H1 (cell line): Measurements from ENCODE around the gene DAPK1. TPM values are rescaled to one million over a fixed set of nuclear protein-coding genes. Genes with fewer than 3 reads are reported as not detected.

Experiments
- RNF2 ChIP-seq: fragments of 200-900, 300-1000 bp; sonication (generic); IDR thresholded peaks from 2 replicates; pipeline ENCODE4 v1.7.1; 2016; ENCODE audit warnings: borderline replicate concordance, low read depth, mild to moderate bottlenecking, antibody characterized with exemption, low read length; ENCODE audit not compliant: poor library complexity, severe bottlenecking; ENCODE audit errors: missing control alignments
- polyA plus RNA-seq, 7 experiments: library from polyadenylated mRNA; depleted of rRNA in 3 of 7; stranded (reverse) in 5 of 7; unstranded in 2 of 7; fragments of >200 nt in 5 of 7; fragments of 200-250 nt in 2 of 7; gene quantifications; 1 replicate in 5 of 7; 2 replicates in 1 of 7; 4 replicates in 1 of 7; pipeline versions ENCODE4 v1.2.1 to v1.2.3, GENCODE V29; 2011 to 2013; ENCODE audit warnings: missing spikeins in 2 of 7, mixed read lengths in 2 of 7
- total RNA-seq: library from RNA; stranded (reverse); fragmentation: NEBNext Ultra II Directional; extraction: Animal tissue kit (Norgen Biotek cat#: 25700); gene quantifications from 2 replicates; pipeline ENCODE4 v1.2.1, GENCODE V29; 2021
- TF ChIP-seq, protein P1 (sequence below): fragments of 300-600 bp; sonication (generic); IDR thresholded peaks from 2 replicates; pipeline ENCODE4 v1.7.1; 2012; ENCODE audit warnings: low read length, moderate library complexity, mild to moderate bottlenecking, inconsistent platforms; ENCODE audit not compliant: insufficient replicate concordance

DAPK1 gene
- total and polyA plus RNA-seq, 2 of the 8 experiments (the other 6 are each of a cell fraction or from before 2014, with no cell fraction given), result 62.4 to 131 TPM

DNA sequence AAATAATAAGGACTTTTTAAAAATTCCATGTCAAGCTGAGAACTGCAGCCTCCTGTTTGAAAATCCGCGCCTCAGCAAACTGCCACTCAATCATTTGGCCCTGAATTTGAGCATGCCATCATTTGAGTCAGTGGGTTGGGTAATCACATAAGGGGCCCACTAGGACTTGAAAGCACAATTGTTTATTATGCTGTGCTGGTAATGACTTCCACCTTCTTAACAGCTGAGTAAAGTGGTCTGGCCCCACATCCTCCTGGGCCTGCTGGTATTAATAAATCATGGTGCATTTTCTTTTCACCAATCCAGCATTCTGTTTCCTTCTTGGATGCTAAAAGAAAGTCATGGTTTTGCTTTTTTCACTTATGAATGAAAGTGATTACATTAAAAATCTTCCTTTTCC, 125.3 kb downstream of the DAPK1 start (continued):
- TF ChIP-seq, protein P1, sequence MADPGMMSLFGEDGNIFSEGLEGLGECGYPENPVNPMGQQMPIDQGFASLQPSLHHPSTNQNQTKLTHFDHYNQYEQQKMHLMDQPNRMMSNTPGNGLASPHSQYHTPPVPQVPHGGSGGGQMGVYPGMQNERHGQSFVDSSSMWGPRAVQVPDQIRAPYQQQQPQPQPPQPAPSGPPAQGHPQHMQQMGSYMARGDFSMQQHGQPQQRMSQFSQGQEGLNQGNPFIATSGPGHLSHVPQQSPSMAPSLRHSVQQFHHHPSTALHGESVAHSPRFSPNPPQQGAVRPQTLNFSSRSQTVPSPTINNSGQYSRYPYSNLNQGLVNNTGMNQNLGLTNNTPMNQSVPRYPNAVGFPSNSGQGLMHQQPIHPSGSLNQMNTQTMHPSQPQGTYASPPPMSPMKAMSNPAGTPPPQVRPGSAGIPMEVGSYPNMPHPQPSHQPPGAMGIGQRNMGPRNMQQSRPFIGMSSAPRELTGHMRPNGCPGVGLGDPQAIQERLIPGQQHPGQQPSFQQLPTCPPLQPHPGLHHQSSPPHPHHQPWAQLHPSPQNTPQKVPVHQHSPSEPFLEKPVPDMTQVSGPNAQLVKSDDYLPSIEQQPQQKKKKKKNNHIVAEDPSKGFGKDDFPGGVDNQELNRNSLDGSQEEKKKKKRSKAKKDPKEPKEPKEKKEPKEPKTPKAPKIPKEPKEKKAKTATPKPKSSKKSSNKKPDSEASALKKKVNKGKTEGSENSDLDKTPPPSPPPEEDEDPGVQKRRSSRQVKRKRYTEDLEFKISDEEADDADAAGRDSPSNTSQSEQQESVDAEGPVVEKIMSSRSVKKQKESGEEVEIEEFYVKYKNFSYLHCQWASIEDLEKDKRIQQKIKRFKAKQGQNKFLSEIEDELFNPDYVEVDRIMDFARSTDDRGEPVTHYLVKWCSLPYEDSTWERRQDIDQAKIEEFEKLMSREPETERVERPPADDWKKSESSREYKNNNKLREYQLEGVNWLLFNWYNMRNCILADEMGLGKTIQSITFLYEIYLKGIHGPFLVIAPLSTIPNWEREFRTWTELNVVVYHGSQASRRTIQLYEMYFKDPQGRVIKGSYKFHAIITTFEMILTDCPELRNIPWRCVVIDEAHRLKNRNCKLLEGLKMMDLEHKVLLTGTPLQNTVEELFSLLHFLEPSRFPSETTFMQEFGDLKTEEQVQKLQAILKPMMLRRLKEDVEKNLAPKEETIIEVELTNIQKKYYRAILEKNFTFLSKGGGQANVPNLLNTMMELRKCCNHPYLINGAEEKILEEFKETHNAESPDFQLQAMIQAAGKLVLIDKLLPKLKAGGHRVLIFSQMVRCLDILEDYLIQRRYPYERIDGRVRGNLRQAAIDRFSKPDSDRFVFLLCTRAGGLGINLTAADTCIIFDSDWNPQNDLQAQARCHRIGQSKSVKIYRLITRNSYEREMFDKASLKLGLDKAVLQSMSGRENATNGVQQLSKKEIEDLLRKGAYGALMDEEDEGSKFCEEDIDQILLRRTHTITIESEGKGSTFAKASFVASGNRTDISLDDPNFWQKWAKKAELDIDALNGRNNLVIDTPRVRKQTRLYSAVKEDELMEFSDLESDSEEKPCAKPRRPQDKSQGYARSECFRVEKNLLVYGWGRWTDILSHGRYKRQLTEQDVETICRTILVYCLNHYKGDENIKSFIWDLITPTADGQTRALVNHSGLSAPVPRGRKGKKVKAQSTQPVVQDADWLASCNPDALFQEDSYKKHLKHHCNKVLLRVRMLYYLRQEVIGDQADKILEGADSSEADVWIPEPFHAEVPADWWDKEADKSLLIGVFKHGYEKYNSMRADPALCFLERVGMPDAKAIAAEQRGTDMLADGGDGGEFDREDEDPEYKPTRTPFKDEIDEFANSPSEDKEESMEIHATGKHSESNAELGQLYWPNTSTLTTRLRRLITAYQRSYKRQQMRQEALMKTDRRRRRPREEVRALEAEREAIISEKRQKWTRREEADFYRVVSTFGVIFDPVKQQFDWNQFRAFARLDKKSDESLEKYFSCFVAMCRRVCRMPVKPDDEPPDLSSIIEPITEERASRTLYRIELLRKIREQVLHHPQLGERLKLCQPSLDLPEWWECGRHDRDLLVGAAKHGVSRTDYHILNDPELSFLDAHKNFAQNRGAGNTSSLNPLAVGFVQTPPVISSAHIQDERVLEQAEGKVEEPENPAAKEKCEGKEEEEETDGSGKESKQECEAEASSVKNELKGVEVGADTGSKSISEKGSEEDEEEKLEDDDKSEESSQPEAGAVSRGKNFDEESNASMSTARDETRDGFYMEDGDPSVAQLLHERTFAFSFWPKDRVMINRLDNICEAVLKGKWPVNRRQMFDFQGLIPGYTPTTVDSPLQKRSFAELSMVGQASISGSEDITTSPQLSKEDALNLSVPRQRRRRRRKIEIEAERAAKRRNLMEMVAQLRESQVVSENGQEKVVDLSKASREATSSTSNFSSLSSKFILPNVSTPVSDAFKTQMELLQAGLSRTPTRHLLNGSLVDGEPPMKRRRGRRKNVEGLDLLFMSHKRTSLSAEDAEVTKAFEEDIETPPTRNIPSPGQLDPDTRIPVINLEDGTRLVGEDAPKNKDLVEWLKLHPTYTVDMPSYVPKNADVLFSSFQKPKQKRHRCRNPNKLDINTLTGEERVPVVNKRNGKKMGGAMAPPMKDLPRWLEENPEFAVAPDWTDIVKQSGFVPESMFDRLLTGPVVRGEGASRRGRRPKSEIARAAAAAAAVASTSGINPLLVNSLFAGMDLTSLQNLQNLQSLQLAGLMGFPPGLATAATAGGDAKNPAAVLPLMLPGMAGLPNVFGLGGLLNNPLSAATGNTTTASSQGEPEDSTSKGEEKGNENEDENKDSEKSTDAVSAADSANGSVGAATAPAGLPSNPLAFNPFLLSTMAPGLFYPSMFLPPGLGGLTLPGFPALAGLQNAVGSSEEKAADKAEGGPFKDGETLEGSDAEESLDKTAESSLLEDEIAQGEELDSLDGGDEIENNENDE, result no peak
- no peak for TF ChIP-seq RNF2
